ENCODE data around the gene PGM3.
A peak's percentile ranks its signal among the peaks of the same experiment; 100 is the strongest.

GRCh38 chr6:83198486-83199172 lies 5.6 kb upstream of the PGM3 start:
- TF ChIP-seq POLR2A (IDR thresholded peaks at IDR 0.05; ENCODE audit: low read depth, low read length) (no peak), ELK1 (IDR thresholded peaks at IDR 0.05; ENCODE audit: borderline replicate concordance, low read depth, low read length) (no peak), CTCF (conservative IDR thresholded peaks at IDR 0.05; ENCODE audit: low read depth, low read length) (no peak), NFE2L2 (IDR thresholded peaks at IDR 0.05; ENCODE audit: low read depth, low read length) (peak; percentile 70; the same call in 1 of the 2 replicates), RAD21 (IDR thresholded peaks at IDR 0.05; ENCODE audit: low read length) (no peak), RFX5 (IDR thresholded peaks at IDR 0.05; ENCODE audit: low read depth, low read length) (no peak), USF2 (IDR thresholded peaks at IDR 0.05; ENCODE audit: low read depth, low read length) (no peak), MAFK (IDR thresholded peaks at IDR 0.05; ENCODE audit: low read depth, low read length) (no peak), FOS (IDR thresholded peaks at IDR 0.05; ENCODE audit: low read depth, low read length) (no peak)
